Chondrocyte (in vitro differentiated cells): ENCODE data around the gene PPP1R12C. TPM values are rescaled to one million over a fixed set of nuclear protein-coding genes. Genes with fewer than 3 reads are reported as not detected.

Experiments used
- DNase-seq: peaks from one replicate; pipeline ENCODE4 v3.0.0; 2021; ENCODE audit warnings: mixed read lengths, low spot score
- H3K27ac Mint-ChIP-seq: one replicate; pipeline ENCODE4 v1.8.0; 2021; ENCODE audit warnings: mild to moderate bottlenecking, moderate library complexity, mixed read lengths; ENCODE audit not compliant: unreplicated experiment
- H3K27me3 Mint-ChIP-seq: 2 replicates; pipeline ENCODE4 v1.8.0; 2021; ENCODE audit warnings: low read depth, mixed read lengths
- H3K36me3 Mint-ChIP-seq: 2 replicates; pipeline ENCODE4 v1.8.0; 2021; ENCODE audit warnings: low read depth, mixed read lengths
- H3K4me1 Mint-ChIP-seq: 2 replicates; pipeline ENCODE4 v1.8.0; 2021; ENCODE audit warnings: low read depth, mild to moderate bottlenecking, mixed read lengths
- H3K4me3 Mint-ChIP-seq: one replicate; pipeline ENCODE4 v1.8.0; 2021; ENCODE audit warnings: mild to moderate bottlenecking, moderate library complexity, mixed read lengths; ENCODE audit not compliant: unreplicated experiment
- H3K9me3 Mint-ChIP-seq: 2 replicates; pipeline ENCODE4 v1.8.0; 2021; ENCODE audit warnings: low read depth, mixed read lengths
- total RNA-seq: library from RNA; stranded (reverse); gene quantifications from 3 replicates; pipeline ENCODE4 v1.2.1, GENCODE V29; 2021
- TF ChIP-seq, protein P1 (sequence below): fragments of 200-600 bp; sonication (generic); IDR thresholded peaks from 2 replicates; pipeline ENCODE4 v1.5.0; 2021; ENCODE audit warnings: antibody characterized with exemption, mild to moderate bottlenecking, moderate library complexity

PPP1R12C gene
- total RNA-seq, 1 donor from 2014 or later, result 103 TPM

- Mint-ChIP-seq H3K36me3 (no peaks in the 10 kb centered on the region), H3K9me3 (no peaks in the 10 kb centered on the region)
These were observed 43.5 kb upstream of the PPP1R12C start for GRCh38 chr19:55160986-55161365.

GRCh38 chr19:55160128-55160985, 42.9 kb upstream of the PPP1R12C start:
- no peak for DNase-seq
- peaks cover 14% of the 10 kb centered on the region for H3K4me1 Mint-ChIP-seq
- H3K36me3 Mint-ChIP-seq, result no peaks in the 10 kb centered on the region
- TF ChIP-seq, protein P1, sequence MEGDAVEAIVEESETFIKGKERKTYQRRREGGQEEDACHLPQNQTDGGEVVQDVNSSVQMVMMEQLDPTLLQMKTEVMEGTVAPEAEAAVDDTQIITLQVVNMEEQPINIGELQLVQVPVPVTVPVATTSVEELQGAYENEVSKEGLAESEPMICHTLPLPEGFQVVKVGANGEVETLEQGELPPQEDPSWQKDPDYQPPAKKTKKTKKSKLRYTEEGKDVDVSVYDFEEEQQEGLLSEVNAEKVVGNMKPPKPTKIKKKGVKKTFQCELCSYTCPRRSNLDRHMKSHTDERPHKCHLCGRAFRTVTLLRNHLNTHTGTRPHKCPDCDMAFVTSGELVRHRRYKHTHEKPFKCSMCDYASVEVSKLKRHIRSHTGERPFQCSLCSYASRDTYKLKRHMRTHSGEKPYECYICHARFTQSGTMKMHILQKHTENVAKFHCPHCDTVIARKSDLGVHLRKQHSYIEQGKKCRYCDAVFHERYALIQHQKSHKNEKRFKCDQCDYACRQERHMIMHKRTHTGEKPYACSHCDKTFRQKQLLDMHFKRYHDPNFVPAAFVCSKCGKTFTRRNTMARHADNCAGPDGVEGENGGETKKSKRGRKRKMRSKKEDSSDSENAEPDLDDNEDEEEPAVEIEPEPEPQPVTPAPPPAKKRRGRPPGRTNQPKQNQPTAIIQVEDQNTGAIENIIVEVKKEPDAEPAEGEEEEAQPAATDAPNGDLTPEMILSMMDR, result peak; percentile 92
- no peaks in the 10 kb centered on the region for H3K9me3 Mint-ChIP-seq
- peaks cover 13% of the 10 kb centered on the region for H3K27me3 Mint-ChIP-seq
- no peak overlapping the region for H3K4me3 Mint-ChIP-seq
- no peak overlapping the region for H3K27ac Mint-ChIP-seq

More at GRCh38 chr19:55160986-55161365, 43.5 kb upstream of the PPP1R12C start:
- DNase-seq, result no peak
- TF ChIP-seq, protein P1, result no peak
- H3K4me3 Mint-ChIP-seq, result no peak overlapping the region
- H3K4me1 Mint-ChIP-seq, result peaks cover 14% of the 10 kb centered on the region
- H3K27me3 Mint-ChIP-seq, result peaks cover 13% of the 10 kb centered on the region
- no peak overlapping the region for H3K27ac Mint-ChIP-seq

DNA sequence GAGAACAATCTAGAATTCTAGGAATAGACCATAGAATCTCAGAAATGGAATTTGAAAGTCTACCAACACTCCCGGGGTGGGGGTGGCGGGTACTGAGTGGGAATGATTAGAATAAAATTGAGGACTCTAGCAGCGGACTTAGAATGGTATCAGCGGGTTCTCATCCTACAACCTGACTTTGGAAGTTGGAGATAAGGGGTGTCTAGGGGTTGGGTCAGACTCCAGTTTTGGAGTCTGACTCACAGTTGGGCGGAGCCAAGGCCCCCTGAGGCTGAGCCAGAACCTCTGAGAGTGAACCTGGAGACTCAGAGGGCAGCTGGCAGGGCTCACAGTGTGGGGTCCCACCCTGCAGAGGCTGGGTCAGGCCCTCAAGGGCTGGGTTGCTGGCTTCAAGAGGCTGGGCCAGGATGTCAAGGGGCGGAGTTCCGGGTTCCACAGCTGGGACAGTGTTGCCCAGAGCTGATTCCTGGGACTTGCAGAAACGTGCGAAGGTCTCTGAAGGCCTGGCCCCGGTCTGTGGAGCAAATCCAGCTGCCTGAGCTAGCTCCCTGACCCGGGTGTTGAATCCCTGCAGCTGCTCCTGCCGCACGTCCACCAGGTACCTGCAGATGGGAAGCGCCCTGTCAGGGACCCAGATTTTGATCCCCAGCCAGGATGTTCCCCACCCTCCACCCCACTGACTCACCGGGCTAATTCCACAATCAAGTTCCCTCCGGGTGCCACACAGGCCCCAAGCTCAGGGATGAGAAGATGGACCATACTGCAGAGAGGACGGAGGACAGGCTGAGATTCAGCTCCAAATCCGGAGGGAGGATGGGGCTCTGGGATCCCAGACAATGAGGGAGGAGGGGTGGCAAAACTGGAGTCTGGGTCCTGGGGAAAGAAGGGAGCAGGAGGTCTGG, 41.7 kb upstream of the PPP1R12C start:
- no peak overlapping the region for H3K4me3 Mint-ChIP-seq
- H3K27ac Mint-ChIP-seq, result no peak overlapping the region
- DNase-seq, result no peak
- H3K27me3 Mint-ChIP-seq, result peaks cover 19% of the 10 kb centered on the region
- H3K9me3 Mint-ChIP-seq, result no peaks in the 10 kb centered on the region
- H3K36me3 Mint-ChIP-seq, result no peaks in the 10 kb centered on the region
- H3K4me1 Mint-ChIP-seq, result peaks cover 14% of the 10 kb centered on the region
- TF ChIP-seq, protein P1, result no peak

- Mint-ChIP-seq H3K4me3 (no peak overlapping the region), H3K36me3 (no peaks in the 10 kb centered on the region)
- no peak for DNase-seq
These were observed 41.0 kb upstream of the PPP1R12C start for GRCh38 chr19:55158423-55158822.

More at GRCh38 chr19:55158423-55158822, 41.0 kb upstream of the PPP1R12C start:
- Mint-ChIP-seq H3K27ac (no peak overlapping the region), H3K9me3 (no peaks in the 10 kb centered on the region), H3K27me3 (peaks cover 23% of the 10 kb centered on the region), H3K4me1 (peaks cover 14% of the 10 kb centered on the region)
- TF ChIP-seq, protein P1, result no peak
